Activated T-cell treated with anti-CD3 and anti-CD28 coated beads for 48 hours (primary cell): ENCODE data around the gene RCAN2.
"Not testable (repeated sequence)": the region's sequence is repeated elsewhere in the genome, so short reads cannot be mapped to it uniquely, and the experiment has no call there.

Experiments
- DNase-seq: peaks from one replicate; pipeline ENCODE4 v3.0.0-alpha.2; 2020; ENCODE audit warnings: low read depth

Gene RCAN2

GRCh38 chr6:46387728-46388127, 103.5 kb downstream of the RCAN2 start:
- not testable (repeated sequence) for DNase-seq

GRCh38 chr6:46381579-46381978, 109.7 kb downstream of the RCAN2 start:
- no peak for DNase-seq

- no peak for DNase-seq
These were observed 110.2 kb downstream of the RCAN2 start for GRCh38 chr6:46381057-46381456.

GRCh38 chr6:46380152-46380807, 111.0 kb downstream of the RCAN2 start:
- no peak for DNase-seq

GRCh38 chr6:46378882-46379416, 112.3 kb downstream of the RCAN2 start:
- no peak for DNase-seq

- DNase-seq = no peak
These were observed 112.9 kb downstream of the RCAN2 start for GRCh38 chr6:46378161-46378881.

- DNase-seq = no peak
These were observed 114.0 kb downstream of the RCAN2 start for GRCh38 chr6:46377209-46377608.

GRCh38 chr6:46376562-46377061, 114.6 kb downstream of the RCAN2 start:
- DNase-seq = no peak

- no peak for DNase-seq
These were observed 120.6 kb downstream of the RCAN2 start for GRCh38 chr6:46370622-46371021.

- DNase-seq = no peak
These were observed 123.1 kb downstream of the RCAN2 start for GRCh38 chr6:46368169-46368536.

- DNase-seq = no peak
These were observed 123.7 kb downstream of the RCAN2 start for GRCh38 chr6:46367354-46368168.

GRCh38 chr6:46366190-46366900, 124.9 kb downstream of the RCAN2 start:
- no peak for DNase-seq

GRCh38 chr6:46357591-46357990, 133.7 kb downstream of the RCAN2 start:
- DNase-seq = no peak

- no peak for DNase-seq
These were observed 134.7 kb downstream of the RCAN2 start for GRCh38 chr6:46356543-46356942.

- DNase-seq = no peak
These were observed 137.7 kb downstream of the RCAN2 start for GRCh38 chr6:46353528-46353927.

GRCh38 chr6:46352541-46353268, 138.5 kb downstream of the RCAN2 start:
- DNase-seq = no peak

GRCh38 chr6:46350714-46351113, 140.5 kb downstream of the RCAN2 start:
- DNase-seq = no peak

GRCh38 chr6:46347669-46348068, 143.6 kb downstream of the RCAN2 start:
- no peak for DNase-seq

GRCh38 chr6:46340246-46340645, 151.0 kb downstream of the RCAN2 start:
- DNase-seq = no peak

GRCh38 chr6:46338131-46338530, 153.1 kb downstream of the RCAN2 start:
- DNase-seq = no peak

GRCh38 chr6:46334442-46334841, 156.8 kb downstream of the RCAN2 start:
- DNase-seq = no peak
